ENCODE results near the gene SLC12A8. TPM values are rescaled to one million over a fixed set of nuclear protein-coding genes. Genes with fewer than 3 reads are reported as not detected.

SLC12A8 gene
- total and polyA plus RNA-seq, 9 of the 15 experiments (the other 6 are each of a cell fraction or from before 2014, with no cell fraction given): 0.04 to 0.33 (median 0.09) TPM; not detected in 4

- Histone ChIP-seq H3K4me3 (no peak overlapping the region), H3K27me3 (ENCODE audit: control insufficient read depth in 2 of 2, insufficient read depth in 2 of 2, low read length in 2 of 2) (no peaks in the 10 kb centered on the region), H3K27ac (ENCODE audit: extremely low read depth, low read depth, low read length) (no peak overlapping the region), H4K20me1 (replicated peaks; ENCODE audit: control insufficient read depth, insufficient read depth, low read length) (no peaks in the 10 kb centered on the region), H3K9me3 (replicated peaks; ENCODE audit: control insufficient read depth, insufficient read depth, low read depth, low read length) (no peaks in the 10 kb centered on the region), H3K9ac (ENCODE audit: insufficient read depth in 1 of 2, low read depth in 2 of 2, low read length in 2 of 2) (no peak overlapping the region), H3K4me1 (replicated peaks in 1 of 2; ENCODE audit: control insufficient read depth in 2 of 2, insufficient read depth in 2 of 2, low read length in 2 of 2) (no peaks in the 10 kb centered on the region), H3K79me2 (ENCODE audit: control insufficient read depth, insufficient read depth, low read length) (no peaks in the 10 kb centered on the region), H2AFZ (ENCODE audit: low read depth, low read length) (no peak overlapping the region), H3K4me2 (ENCODE audit: insufficient read depth, low read length) (no peak overlapping the region), H3K9me1 (ENCODE audit: control insufficient read depth, insufficient read depth, low read length) (no peaks in the 10 kb centered on the region), H3K36me3 (ENCODE audit: control insufficient read depth, insufficient read depth, low read length) (no peaks in the 10 kb centered on the region)
- DNase-seq (ENCODE audit: extremely low read depth in 1 of 4, low spot score in 3 of 4): no peak
- ChIA-PET POLR2A (no interaction called here), CTCF (ENCODE audit: low intra/inter-chr PET ratio) (no interaction called here)
- TF ChIP-seq SAFB (IDR thresholded peaks at IDR 0.05; ENCODE audit: borderline replicate concordance, low read depth, low read length) (no peak), ZNF75A (CRISPR knock-in tag; IDR thresholded peaks at IDR 0.05) (no peak)
- BruUV-seq (replicated peaks): no TSS peak
- FAIRE-seq: no peak
- ATAC-seq: no peak
- in situ Hi-C loops (cut with MboI): no loop called here
- intact Hi-C loops (cut with micrococcal nuclease): no loop called here
Observed at GRCh38 chr3:125245521-125245920, 33.0 kb upstream of the SLC12A8 start.

GRCh38 chr3:125240496-125240895 lies 27.9 kb upstream of the SLC12A8 start:
- 59% methylated on average over 3 of the region's 4 CpGs for WGBS (ENCODE audit: insufficient coverage, low coverage, missing lambda C conversion rate)
- Histone ChIP-seq H4K20me1 (replicated peaks; ENCODE audit: control insufficient read depth, insufficient read depth, low read length) (no peaks in the 10 kb centered on the region), H3K36me3 (ENCODE audit: control insufficient read depth, insufficient read depth, low read length) (0 out of 3 replicates have a peak, but pooled peaks cover 2% of the 10 kb centered on the region), H3K27me3 (ENCODE audit: control insufficient read depth in 2 of 2, insufficient read depth in 2 of 2, low read length in 2 of 2) (no peaks in the 10 kb centered on the region), H3K9me3 (replicated peaks; ENCODE audit: control insufficient read depth, insufficient read depth, low read depth, low read length) (no peaks in the 10 kb centered on the region), H3K9ac (ENCODE audit: insufficient read depth in 1 of 2, low read depth in 2 of 2, low read length in 2 of 2) (no peak overlapping the region), H3K4me1 (replicated peaks in 1 of 2; ENCODE audit: control insufficient read depth in 2 of 2, insufficient read depth in 2 of 2, low read length in 2 of 2) (no peaks in the 10 kb centered on the region), H2AFZ (ENCODE audit: low read depth, low read length) (no peak overlapping the region), H3K4me2 (ENCODE audit: insufficient read depth, low read length) (no peak overlapping the region), H3K4me3 (no peak overlapping the region), H3K79me2 (ENCODE audit: control insufficient read depth, insufficient read depth, low read length) (no peaks in the 10 kb centered on the region), H3K9me1 (ENCODE audit: control insufficient read depth, insufficient read depth, low read length) (no peaks in the 10 kb centered on the region), H3K27ac (ENCODE audit: extremely low read depth, low read depth, low read length) (no peak overlapping the region)
- BruUV-seq (replicated peaks): no TSS peak
- CTCF ChIA-PET (ENCODE audit: low intra/inter-chr PET ratio): no interaction called here
- no peak for DNase-seq (ENCODE audit: extremely low read depth in 1 of 4, low spot score in 3 of 4)
- intact Hi-C loops (cut with micrococcal nuclease) (no loop called here), in situ Hi-C loops (cut with MboI) (no loop called here)
- FAIRE-seq: no peak
- POLR2A ChIA-PET: no interaction called here
- ATAC-seq: no peak
- TF ChIP-seq SRSF9 (IDR thresholded peaks at IDR 0.05; ENCODE audit: borderline replicate concordance, low read depth, low read length) (no peak), KHSRP (IDR thresholded peaks at IDR 0.05) (no peak), ZSCAN29 (IDR thresholded peaks at IDR 0.05) (no peak), HDAC3 (IDR thresholded peaks at IDR 0.05; ENCODE audit: borderline replicate concordance, partially characterized antibody) (no peak), MNT (conservative IDR thresholded peaks at IDR 0.05) (no peak), ZNF655 (CRISPR knock-in tag; IDR thresholded peaks at IDR 0.05) (no peak), HMG20A (CRISPR knock-in tag; conservative IDR thresholded peaks at IDR 0.05) (no peak), SAFB (IDR thresholded peaks at IDR 0.05; ENCODE audit: borderline replicate concordance, low read depth, low read length) (no peak)
